Peyer's patch (tissue), 4 donors: Measurements from ENCODE around the gene CLIP4. TPM values are rescaled to one million over a fixed set of nuclear protein-coding genes. Genes with fewer than 3 reads are reported as not detected.

Source experiments
- DNase-seq, 3 donors: peaks; one replicate each; pipeline ENCODE4 v3.0.0-alpha.2; 2017 to 2019
- H3K27ac ChIP-seq, 4 donors: fragments of 200-600 bp; sonication (generic); one replicate each; pipeline ENCODE4 v1.5.1; 2016 to 2019
- H3K27me3 ChIP-seq, 2 donors: fragments of 200-600 bp; sonication (generic); one replicate each; pipeline ENCODE4 v1.5.1; 2019
- H3K36me3 ChIP-seq, 3 donors: fragments of 200-600 bp; sonication (generic); one replicate each; pipeline ENCODE4 v1.5.1; 2016 to 2019
- H3K4me1 ChIP-seq, 4 donors: fragments of 200-600 bp; sonication (generic); one replicate each; pipeline ENCODE4 v1.5.1; 2016 to 2019
- H3K4me3 ChIP-seq, 4 donors: fragments of 200-600 bp; sonication (generic); 1 replicate in 3 of 4; 2 replicates in 1 of 4; pipeline ENCODE4 v1.5.1; 2016 to 2019; ENCODE audit warnings: mild to moderate bottlenecking in 1 of 4
- H3K9me3 ChIP-seq, 4 donors: fragments of 200-600 bp; sonication (generic); one replicate each; pipeline ENCODE4 v1.5.1; 2016 to 2019; ENCODE audit warnings: mild to moderate bottlenecking in 1 of 4
- POLR2A ChIP-seq, 2 donors: fragments of 450-650 bp; IDR thresholded peaks; one replicate each; pipeline ENCODE4 v1.5.1; 2017; ENCODE audit warnings: antibody characterized with exemption in 2 of 2, mild to moderate bottlenecking in 2 of 2, moderate library complexity in 2 of 2
- total RNA-seq, 4 donors: library from RNA; depleted of rRNA; stranded (reverse); fragments of >200 nt; gene quantifications; one replicate each; pipeline ENCODE4 v1.1.0, GENCODE V29; 2016
- TF ChIP-seq, protein P1 (sequence below), 6 experiments: fragments of 450-650 bp in 4 of 6; fragments of 200-600 bp in 2 of 6; sonication (generic) in 1 of 6; IDR thresholded peaks; one replicate each; pipeline ENCODE4 v1.5.1; 2017 to 2019; ENCODE audit warnings: antibody characterized with exemption in 6 of 6, mild to moderate bottlenecking in 3 of 6, moderate library complexity in 1 of 6

The CLIP4 gene, protein sequence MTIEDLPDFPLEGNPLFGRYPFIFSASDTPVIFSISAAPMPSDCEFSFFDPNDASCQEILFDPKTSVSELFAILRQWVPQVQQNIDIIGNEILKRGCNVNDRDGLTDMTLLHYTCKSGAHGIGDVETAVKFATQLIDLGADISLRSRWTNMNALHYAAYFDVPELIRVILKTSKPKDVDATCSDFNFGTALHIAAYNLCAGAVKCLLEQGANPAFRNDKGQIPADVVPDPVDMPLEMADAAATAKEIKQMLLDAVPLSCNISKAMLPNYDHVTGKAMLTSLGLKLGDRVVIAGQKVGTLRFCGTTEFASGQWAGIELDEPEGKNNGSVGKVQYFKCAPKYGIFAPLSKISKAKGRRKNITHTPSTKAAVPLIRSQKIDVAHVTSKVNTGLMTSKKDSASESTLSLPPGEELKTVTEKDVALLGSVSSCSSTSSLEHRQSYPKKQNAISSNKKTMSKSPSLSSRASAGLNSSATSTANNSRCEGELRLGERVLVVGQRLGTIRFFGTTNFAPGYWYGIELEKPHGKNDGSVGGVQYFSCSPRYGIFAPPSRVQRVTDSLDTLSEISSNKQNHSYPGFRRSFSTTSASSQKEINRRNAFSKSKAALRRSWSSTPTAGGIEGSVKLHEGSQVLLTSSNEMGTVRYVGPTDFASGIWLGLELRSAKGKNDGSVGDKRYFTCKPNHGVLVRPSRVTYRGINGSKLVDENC
- 10 to 100 TPM in 3 of 4 donors, 1 to 10 TPM in 1; 7.0 to 40.4 (median 16.9) TPM for total RNA-seq

- Histone ChIP-seq H3K9me3 (no peaks in the 10 kb centered on the region), H3K4me3 (peak within 1 kb of the TSS; percentile 65 to 78 (median 70)), H3K4me1 (peaks cover 0 to 5% (median 2%) of the 10 kb centered on the region in 4 donors), H3K27me3 (no peaks in the 10 kb centered on the region), H3K27ac (peak within 1 kb of the TSS; percentile 88 to 95 (median 92)), H3K36me3 (no peaks in the 10 kb centered on the region)
- TF ChIP-seq, protein P1, sequence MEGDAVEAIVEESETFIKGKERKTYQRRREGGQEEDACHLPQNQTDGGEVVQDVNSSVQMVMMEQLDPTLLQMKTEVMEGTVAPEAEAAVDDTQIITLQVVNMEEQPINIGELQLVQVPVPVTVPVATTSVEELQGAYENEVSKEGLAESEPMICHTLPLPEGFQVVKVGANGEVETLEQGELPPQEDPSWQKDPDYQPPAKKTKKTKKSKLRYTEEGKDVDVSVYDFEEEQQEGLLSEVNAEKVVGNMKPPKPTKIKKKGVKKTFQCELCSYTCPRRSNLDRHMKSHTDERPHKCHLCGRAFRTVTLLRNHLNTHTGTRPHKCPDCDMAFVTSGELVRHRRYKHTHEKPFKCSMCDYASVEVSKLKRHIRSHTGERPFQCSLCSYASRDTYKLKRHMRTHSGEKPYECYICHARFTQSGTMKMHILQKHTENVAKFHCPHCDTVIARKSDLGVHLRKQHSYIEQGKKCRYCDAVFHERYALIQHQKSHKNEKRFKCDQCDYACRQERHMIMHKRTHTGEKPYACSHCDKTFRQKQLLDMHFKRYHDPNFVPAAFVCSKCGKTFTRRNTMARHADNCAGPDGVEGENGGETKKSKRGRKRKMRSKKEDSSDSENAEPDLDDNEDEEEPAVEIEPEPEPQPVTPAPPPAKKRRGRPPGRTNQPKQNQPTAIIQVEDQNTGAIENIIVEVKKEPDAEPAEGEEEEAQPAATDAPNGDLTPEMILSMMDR (IDR thresholded peaks at IDR 0.05): no peak
- no peak for TF ChIP-seq POLR2A (IDR thresholded peaks at IDR 0.05)
- peak; percentile 48 to 73 (median 56) for DNase-seq
These were observed at the start of gene CLIP4 for GRCh38 chr2:29114946-29115609. TSS of gene CLIP4 (plus strand) at chr2:29115415. CDS start at chr2:29121389, 5,974 bp downstream.

- Histone ChIP-seq H3K27me3 (no peaks in the 10 kb centered on the region), H3K36me3 (no peaks in the 10 kb centered on the region), H3K27ac (no peak overlapping the region), H3K4me1 (no peaks in the 10 kb centered on the region), H3K4me3 (no peak overlapping the region), H3K9me3 (no peaks in the 10 kb centered on the region)
- no peak for DNase-seq
- TF ChIP-seq, protein P1 (IDR thresholded peaks at IDR 0.05): no peak
- TF ChIP-seq POLR2A (IDR thresholded peaks at IDR 0.05): no peak
These were observed 48.8 kb upstream of the CLIP4 start for GRCh38 chr2:29066271-29066860.

- TF ChIP-seq, protein P1 (IDR thresholded peaks at IDR 0.05): no peak
- no peak for TF ChIP-seq POLR2A (IDR thresholded peaks at IDR 0.05)
These were observed 48.1 kb upstream of the CLIP4 start for GRCh38 chr2:29066997-29067605.

GRCh38 chr2:29068513-29068912 is 46.7 kb upstream of the CLIP4 start:
- no peak for TF ChIP-seq POLR2A (IDR thresholded peaks at IDR 0.05)
- TF ChIP-seq, protein P1 (IDR thresholded peaks at IDR 0.05): no peak
- DNase-seq: no peak
- Histone ChIP-seq H3K4me3 (no peak overlapping the region), H3K27ac (no peak overlapping the region), H3K36me3 (no peaks in the 10 kb centered on the region), H3K4me1 (no peaks in the 10 kb centered on the region), H3K27me3 (no peaks in the 10 kb centered on the region), H3K9me3 (no peaks in the 10 kb centered on the region)

More at GRCh38 chr2:29066997-29067605, 48.1 kb upstream of the CLIP4 start:
- Histone ChIP-seq H3K36me3 (no peaks in the 10 kb centered on the region), H3K4me1 (no peaks in the 10 kb centered on the region), H3K27me3 (no peaks in the 10 kb centered on the region), H3K9me3 (no peaks in the 10 kb centered on the region), H3K27ac (no peak overlapping the region), H3K4me3 (no peak overlapping the region)
- DNase-seq: no peak

DNA sequence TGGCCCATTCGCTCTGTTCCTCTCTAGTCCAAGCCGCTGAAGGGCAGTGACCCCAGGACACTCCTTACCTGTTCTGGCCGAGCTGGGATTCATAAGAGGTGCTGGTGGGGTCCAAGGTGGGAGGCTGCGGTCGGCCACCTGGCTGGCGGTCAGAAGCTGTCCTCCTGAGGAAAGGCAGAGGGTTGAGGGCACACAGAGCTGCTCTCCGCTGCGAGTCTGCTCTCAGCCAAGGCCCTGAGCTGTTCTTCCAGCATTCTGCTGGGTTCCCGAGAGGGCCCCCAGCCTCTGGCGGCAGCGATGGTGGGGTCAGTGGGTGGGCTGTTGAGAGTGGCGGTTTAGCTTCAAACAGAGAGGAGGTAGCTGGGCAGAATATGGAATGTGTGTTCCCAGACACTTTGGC is 44.7 kb upstream of the CLIP4 start:
- DNase-seq: no peak

More for the DNA sequence above, 44.7 kb upstream of the CLIP4 start:
- H3K9me3 ChIP-seq: no peaks in the 10 kb centered on the region
- H3K36me3 ChIP-seq: no peaks in the 10 kb centered on the region
- no peaks in the 10 kb centered on the region for H3K4me1 ChIP-seq
- TF ChIP-seq, protein P1 (IDR thresholded peaks at IDR 0.05): no peak
- no peak for TF ChIP-seq POLR2A (IDR thresholded peaks at IDR 0.05)
- no peak overlapping the region for H3K27ac ChIP-seq
- no peaks in the 10 kb centered on the region for H3K27me3 ChIP-seq
- H3K4me3 ChIP-seq: no peak overlapping the region
